ENCODE data around the gene UBXN7.

- no peak for TF ChIP-seq CTCF (IDR thresholded peaks at IDR 0.05; ENCODE audit: low read depth, low read length)
- no peak for TF ChIP-seq EZH2phosphoT487 (IDR thresholded peaks at IDR 0.05; ENCODE audit: low read depth)
These were observed 25.3 kb downstream of the UBXN7 start for GRCh38 chr3:196406811-196407470.

Data from OCI-LY3 (cell line).